ENCODE data around the gene RPIA.

The RPIA gene

GRCh38 chr2:88739985-88740600 is 48.6 kb downstream of the RPIA start:
- no peak for TF ChIP-seq TAF1 (IDR thresholded peaks at IDR 0.05; ENCODE audit: low read depth)
- no peak for TF ChIP-seq ZBTB7A (IDR thresholded peaks at IDR 0.05; ENCODE audit: low read depth)
- TF ChIP-seq, protein P1, sequence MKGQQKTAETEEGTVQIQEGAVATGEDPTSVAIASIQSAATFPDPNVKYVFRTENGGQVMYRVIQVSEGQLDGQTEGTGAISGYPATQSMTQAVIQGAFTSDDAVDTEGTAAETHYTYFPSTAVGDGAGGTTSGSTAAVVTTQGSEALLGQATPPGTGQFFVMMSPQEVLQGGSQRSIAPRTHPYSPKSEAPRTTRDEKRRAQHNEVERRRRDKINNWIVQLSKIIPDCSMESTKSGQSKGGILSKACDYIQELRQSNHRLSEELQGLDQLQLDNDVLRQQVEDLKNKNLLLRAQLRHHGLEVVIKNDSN (IDR thresholded peaks at IDR 0.05), result no peak
- no peak for TF ChIP-seq REST (IDR thresholded peaks at IDR 0.05; ENCODE audit: low read depth)
- TF ChIP-seq EP300 (IDR thresholded peaks at IDR 0.05; ENCODE audit: borderline replicate concordance), result no peak
- peak; percentile 75 for TF ChIP-seq RAD21 (IDR thresholded peaks at IDR 0.05; ENCODE audit: low read depth)
- TF ChIP-seq TCF12 (IDR thresholded peaks at IDR 0.05; ENCODE audit: low read depth), result no peak

DNA sequence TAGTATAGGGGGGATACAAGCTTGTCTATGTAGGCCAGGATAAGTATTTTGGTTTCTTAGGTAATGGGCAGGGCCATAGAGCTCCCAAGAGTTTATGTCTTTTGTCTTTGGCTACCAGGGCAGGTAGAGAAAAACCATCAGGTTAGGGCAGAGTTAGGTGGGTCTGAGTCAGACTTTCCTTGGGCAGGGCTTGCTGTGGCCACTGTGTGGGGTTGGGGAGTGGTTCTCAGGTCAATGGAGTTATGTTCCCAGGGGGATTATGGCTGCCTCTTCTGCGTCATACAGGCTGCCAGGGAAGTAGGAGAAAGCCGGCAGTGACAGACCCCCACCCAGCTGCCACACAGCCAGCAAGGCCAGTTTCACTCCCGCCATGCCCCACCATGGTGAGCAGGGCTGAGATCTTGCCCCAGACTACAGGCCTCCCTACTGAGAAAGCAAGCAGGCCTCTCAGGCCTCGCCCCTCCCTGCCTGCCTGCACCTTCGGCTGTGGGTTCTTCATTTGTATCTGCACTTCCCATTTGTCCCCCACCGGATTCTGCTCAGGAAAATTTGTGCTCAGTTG is 55.5 kb downstream of the RPIA start:
- TF ChIP-seq RAD21 (IDR thresholded peaks at IDR 0.05; ENCODE audit: low read depth), result no peak
- no peak for TF ChIP-seq TCF12 (IDR thresholded peaks at IDR 0.05; ENCODE audit: low read depth)
- TF ChIP-seq REST (IDR thresholded peaks at IDR 0.05; ENCODE audit: low read depth), result no peak
- TF ChIP-seq NFIC (IDR thresholded peaks at IDR 0.05), result no peak
- TF ChIP-seq ZBTB7A (IDR thresholded peaks at IDR 0.05; ENCODE audit: low read depth), result no peak
- TF ChIP-seq EGR1 (IDR thresholded peaks at IDR 0.05), result no peak
- no peak for TF ChIP-seq YY1 (IDR thresholded peaks at IDR 0.05; ENCODE audit: low read depth)
- no peak for TF ChIP-seq CREB1 (IDR thresholded peaks at IDR 0.05; ENCODE audit: low read depth)
- TF ChIP-seq EP300 (IDR thresholded peaks at IDR 0.05; ENCODE audit: borderline replicate concordance), result no peak
- TF ChIP-seq TAF1 (IDR thresholded peaks at IDR 0.05; ENCODE audit: low read depth), result no peak
- TF ChIP-seq, protein P1 (IDR thresholded peaks at IDR 0.05), result no peak
- TF ChIP-seq FOXM1 (IDR thresholded peaks at IDR 0.05; ENCODE audit: borderline replicate concordance, low read depth), result no peak
- TF ChIP-seq, protein P2, sequence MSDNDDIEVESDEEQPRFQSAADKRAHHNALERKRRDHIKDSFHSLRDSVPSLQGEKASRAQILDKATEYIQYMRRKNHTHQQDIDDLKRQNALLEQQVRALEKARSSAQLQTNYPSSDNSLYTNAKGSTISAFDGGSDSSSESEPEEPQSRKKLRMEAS (IDR thresholded peaks at IDR 0.05), result no peak
- no peak for TF ChIP-seq TEAD4 (IDR thresholded peaks at IDR 0.05)
- no peak for TF ChIP-seq CEBPB (IDR thresholded peaks at IDR 0.05)

DNA sequence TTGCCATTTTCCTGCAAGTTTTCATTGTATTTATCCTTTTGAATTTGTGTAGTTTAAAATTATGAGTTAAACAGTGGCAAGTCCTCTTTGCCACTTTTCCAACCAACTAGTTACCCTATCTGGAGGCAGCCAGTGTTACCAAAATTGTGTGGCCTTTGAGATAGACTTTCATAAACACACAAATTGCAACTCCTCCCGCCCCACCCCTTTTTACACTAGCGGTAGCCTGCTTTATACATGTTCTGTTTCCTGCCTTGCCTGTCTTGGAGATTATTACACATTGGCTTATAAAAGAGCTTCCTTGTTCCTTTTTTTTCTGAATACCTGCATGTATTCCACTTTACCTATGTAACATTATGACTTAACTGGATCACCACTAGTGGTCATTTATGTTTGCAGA is 56.5 kb downstream of the RPIA start:
- TF ChIP-seq RAD21 (IDR thresholded peaks at IDR 0.05; ENCODE audit: low read depth) (no peak), TEAD4 (IDR thresholded peaks at IDR 0.05) (no peak), NFIC (IDR thresholded peaks at IDR 0.05) (no peak), REST (IDR thresholded peaks at IDR 0.05; ENCODE audit: low read depth) (no peak), EGR1 (IDR thresholded peaks at IDR 0.05) (no peak), EP300 (IDR thresholded peaks at IDR 0.05; ENCODE audit: borderline replicate concordance) (no peak), CREB1 (IDR thresholded peaks at IDR 0.05; ENCODE audit: low read depth) (no peak), TCF12 (IDR thresholded peaks at IDR 0.05; ENCODE audit: low read depth) (no peak), YY1 (IDR thresholded peaks at IDR 0.05; ENCODE audit: low read depth) (no peak), FOXM1 (IDR thresholded peaks at IDR 0.05; ENCODE audit: borderline replicate concordance, low read depth) (no peak), ZBTB7A (IDR thresholded peaks at IDR 0.05; ENCODE audit: low read depth) (no peak), CEBPB (IDR thresholded peaks at IDR 0.05) (no peak), TAF1 (IDR thresholded peaks at IDR 0.05; ENCODE audit: low read depth) (no peak)
- TF ChIP-seq, protein P1 (IDR thresholded peaks at IDR 0.05), result no peak
- TF ChIP-seq, protein P2 (IDR thresholded peaks at IDR 0.05), result no peak

DNA sequence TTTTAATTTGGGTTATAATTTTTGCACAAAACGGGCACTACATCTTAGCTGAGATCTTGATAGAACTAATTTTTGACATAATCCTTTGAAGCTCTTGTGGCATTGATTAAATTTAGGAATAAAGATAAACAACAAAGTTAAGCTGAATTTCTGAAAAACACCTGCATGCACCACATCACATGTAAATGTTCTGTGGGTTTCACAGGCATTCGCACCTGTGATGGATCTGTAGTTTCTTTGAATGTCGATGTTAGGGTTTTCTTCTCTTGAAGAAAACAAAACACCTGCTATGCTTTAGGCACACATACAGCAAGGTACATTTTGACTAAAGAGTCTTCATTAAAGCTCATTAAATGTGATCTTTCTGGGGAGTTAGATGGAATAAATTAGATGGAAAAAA is 60.3 kb downstream of the RPIA start:
- no peak for TF ChIP-seq EGR1 (IDR thresholded peaks at IDR 0.05)
- TF ChIP-seq TAF1 (IDR thresholded peaks at IDR 0.05; ENCODE audit: low read depth), result no peak
- TF ChIP-seq CREB1 (IDR thresholded peaks at IDR 0.05; ENCODE audit: low read depth), result no peak
- TF ChIP-seq, protein P1 (IDR thresholded peaks at IDR 0.05), result no peak
- TF ChIP-seq NFIC (IDR thresholded peaks at IDR 0.05), result no peak
- no peak for TF ChIP-seq CEBPB (IDR thresholded peaks at IDR 0.05)
- no peak for TF ChIP-seq FOXM1 (IDR thresholded peaks at IDR 0.05; ENCODE audit: borderline replicate concordance, low read depth)
- no peak for TF ChIP-seq YY1 (IDR thresholded peaks at IDR 0.05; ENCODE audit: low read depth)
- no peak for TF ChIP-seq REST (IDR thresholded peaks at IDR 0.05; ENCODE audit: low read depth)
- no peak for TF ChIP-seq TCF12 (IDR thresholded peaks at IDR 0.05; ENCODE audit: low read depth)
- no peak for TF ChIP-seq TEAD4 (IDR thresholded peaks at IDR 0.05)
- no peak for TF ChIP-seq RAD21 (IDR thresholded peaks at IDR 0.05; ENCODE audit: low read depth)
- TF ChIP-seq EP300 (IDR thresholded peaks at IDR 0.05; ENCODE audit: borderline replicate concordance), result no peak
- TF ChIP-seq, protein P2 (IDR thresholded peaks at IDR 0.05), result no peak
